HG02981 (cell line): ENCODE data around the gene SFTPA1.
"Not testable (repeated sequence)": the region's sequence is repeated elsewhere in the genome, so short reads cannot be mapped to it uniquely, and the experiment has no call there.

ENCODE experiments used
- ATAC-seq: cut with Tn5 transposase; IDR thresholded peaks from one replicate; pipeline ENCODE4 v1.9.1; 2021; ENCODE audit warnings: mild to moderate bottlenecking, moderate library complexity; ENCODE audit not compliant: unreplicated experiment

Gene SFTPA1

GRCh38 chr10:79608505-79609375 lies 2.0 kb upstream of the SFTPA1 start:
- no peak for ATAC-seq

- not testable (repeated sequence) for ATAC-seq
Measured at GRCh38 chr10:79611193-79611976, 646 bp downstream of the SFTPA1 start.

GRCh38 chr10:79615577-79615976 lies 4.8 kb downstream of the SFTPA1 start:
- no peak for ATAC-seq

- no peak for ATAC-seq
Measured at GRCh38 chr10:79616164-79616563, 5.4 kb downstream of the SFTPA1 start.

GRCh38 chr10:79623663-79624062 lies 12.9 kb downstream of the SFTPA1 start:
- not testable (repeated sequence) for ATAC-seq

GRCh38 chr10:79627075-79627474 lies 16.3 kb downstream of the SFTPA1 start:
- ATAC-seq = no peak

GRCh38 chr10:79628083-79628482 lies 17.3 kb downstream of the SFTPA1 start:
- no peak for ATAC-seq

- ATAC-seq = no peak
Measured at GRCh38 chr10:79628988-79629954, 18.5 kb downstream of the SFTPA1 start.

GRCh38 chr10:79629955-79630327 lies 19.2 kb downstream of the SFTPA1 start:
- ATAC-seq = no peak

GRCh38 chr10:79636654-79637199 lies 26.0 kb downstream of the SFTPA1 start:
- not testable (repeated sequence) for ATAC-seq

GRCh38 chr10:79638318-79638717 lies 27.6 kb downstream of the SFTPA1 start:
- ATAC-seq = no peak

- ATAC-seq = not testable (repeated sequence)
Measured at GRCh38 chr10:79652695-79653094, 42.0 kb downstream of the SFTPA1 start.

GRCh38 chr10:79663287-79663686 lies 52.5 kb downstream of the SFTPA1 start:
- ATAC-seq = not testable (repeated sequence)

- ATAC-seq = not testable (repeated sequence)
Measured at GRCh38 chr10:79664686-79665085, 53.9 kb downstream of the SFTPA1 start.
